GM19468 (cell line): ENCODE measurements around the gene FIBCD1.
"Not testable (repeated sequence)": the region's sequence is repeated elsewhere in the genome, so short reads cannot be mapped to it uniquely, and the experiment has no call there.

Experiments used
- ATAC-seq: cut with Tn5 transposase; IDR thresholded peaks from one replicate; pipeline ENCODE4 v1.9.1; 2021; ENCODE audit warnings: mild to moderate bottlenecking, moderate library complexity, moderate number of reproducible peaks; ENCODE audit not compliant: unreplicated experiment; ENCODE audit errors: extremely low read depth

FIBCD1 gene

DNA sequence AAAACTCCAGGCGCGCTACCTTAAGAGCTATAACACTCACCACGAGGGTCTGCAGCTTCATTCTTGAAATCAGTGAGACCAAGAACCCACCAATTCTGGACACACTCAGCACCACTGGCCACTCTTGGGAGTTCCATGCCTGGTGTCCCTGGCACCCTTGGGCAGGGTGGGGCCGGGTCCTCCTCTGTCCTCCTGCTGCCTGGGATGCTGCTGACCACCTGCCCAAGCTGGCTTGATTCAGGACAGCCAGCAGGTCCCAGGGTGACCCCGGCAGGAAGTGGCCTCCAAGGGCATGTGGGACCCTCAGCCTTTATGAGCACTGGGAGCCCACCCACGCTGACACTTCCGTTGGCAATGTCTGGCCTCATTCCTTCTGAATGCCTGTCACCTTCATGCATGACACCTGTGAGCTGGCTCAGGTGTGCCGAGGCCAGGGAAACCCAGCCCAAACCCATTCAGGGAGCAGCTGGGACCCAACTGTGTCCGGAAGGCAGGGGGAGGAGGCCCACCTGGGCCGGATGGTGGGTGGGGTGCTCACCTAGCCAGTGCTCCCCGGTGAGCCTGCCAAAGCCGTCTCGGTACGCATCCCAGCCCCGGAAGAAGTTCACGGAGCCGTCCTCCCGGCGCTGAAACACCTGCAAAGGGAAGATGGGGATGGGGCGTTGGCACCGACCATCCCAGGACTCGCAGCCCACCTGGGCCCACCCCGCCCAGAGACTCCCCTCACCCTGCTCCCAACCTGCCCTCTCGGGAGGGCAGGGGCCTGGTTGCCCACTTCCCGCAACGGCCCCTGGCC, 27.6 kb downstream of the FIBCD1 start:
- no peak for ATAC-seq

DNA sequence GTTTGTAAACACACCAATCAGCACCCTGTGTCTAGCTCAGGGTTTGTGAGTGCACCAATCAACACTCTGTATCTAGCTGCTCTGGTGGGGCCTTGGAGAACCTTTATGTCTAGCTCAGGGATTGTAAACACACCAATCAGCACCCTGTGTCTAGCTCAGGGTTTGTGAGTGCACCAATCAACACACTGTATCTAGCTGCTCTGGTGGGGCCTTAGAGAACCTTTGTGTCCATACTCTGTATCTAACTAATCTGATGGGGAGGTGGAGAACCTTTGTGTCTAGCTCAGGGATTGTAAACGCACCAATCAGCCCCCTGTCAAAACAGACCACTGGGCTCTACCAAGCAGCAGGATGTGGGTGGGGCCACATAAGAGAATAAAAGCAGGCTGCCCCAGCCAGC, 28.4 kb downstream of the FIBCD1 start:
- not testable (repeated sequence) for ATAC-seq

DNA sequence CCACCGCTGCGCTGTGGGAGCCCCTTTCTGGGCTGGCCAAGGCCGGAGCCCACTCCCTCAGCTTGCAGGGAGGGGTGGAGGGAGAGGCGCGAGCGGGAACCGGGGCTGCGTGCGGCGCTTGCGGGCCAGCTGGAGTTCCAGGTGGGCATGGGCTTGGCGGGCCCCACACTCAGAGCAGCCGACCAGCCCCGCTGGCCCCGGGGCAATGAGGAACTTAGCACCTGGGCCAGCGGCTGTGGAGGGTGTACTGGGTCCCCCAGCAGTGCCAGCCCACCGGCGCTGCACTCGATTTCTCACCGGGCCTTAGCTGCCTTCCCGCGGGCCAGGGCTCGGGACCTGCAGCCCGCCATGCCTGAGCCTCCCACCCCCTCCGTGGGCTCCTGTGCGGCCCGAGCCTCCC, 29.0 kb downstream of the FIBCD1 start:
- ATAC-seq: not testable (repeated sequence)

DNA sequence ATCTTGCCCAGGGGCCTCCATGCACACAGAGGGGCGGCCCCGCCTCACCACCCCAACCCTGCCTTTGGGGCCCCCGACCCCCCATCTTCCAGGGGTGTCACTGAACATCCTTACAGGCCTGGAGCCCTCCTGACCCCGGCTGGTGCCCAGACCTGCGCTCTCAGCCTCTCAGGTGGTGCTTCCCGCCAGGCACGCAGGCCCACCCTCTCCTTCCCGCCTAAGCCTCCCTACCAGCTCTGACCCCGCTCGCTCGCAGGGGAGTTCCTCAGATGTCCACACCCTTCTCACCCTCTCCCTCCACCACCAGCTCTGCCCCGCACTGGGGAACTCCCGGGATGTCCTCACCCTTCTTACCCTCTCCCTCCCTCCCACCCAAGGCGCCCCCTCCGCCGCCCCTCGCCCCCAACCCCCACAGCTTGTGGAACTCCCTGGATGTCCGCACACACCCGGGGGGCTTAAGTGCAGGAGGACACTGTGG, 30.1 kb downstream of the FIBCD1 start:
- no peak for ATAC-seq

DNA sequence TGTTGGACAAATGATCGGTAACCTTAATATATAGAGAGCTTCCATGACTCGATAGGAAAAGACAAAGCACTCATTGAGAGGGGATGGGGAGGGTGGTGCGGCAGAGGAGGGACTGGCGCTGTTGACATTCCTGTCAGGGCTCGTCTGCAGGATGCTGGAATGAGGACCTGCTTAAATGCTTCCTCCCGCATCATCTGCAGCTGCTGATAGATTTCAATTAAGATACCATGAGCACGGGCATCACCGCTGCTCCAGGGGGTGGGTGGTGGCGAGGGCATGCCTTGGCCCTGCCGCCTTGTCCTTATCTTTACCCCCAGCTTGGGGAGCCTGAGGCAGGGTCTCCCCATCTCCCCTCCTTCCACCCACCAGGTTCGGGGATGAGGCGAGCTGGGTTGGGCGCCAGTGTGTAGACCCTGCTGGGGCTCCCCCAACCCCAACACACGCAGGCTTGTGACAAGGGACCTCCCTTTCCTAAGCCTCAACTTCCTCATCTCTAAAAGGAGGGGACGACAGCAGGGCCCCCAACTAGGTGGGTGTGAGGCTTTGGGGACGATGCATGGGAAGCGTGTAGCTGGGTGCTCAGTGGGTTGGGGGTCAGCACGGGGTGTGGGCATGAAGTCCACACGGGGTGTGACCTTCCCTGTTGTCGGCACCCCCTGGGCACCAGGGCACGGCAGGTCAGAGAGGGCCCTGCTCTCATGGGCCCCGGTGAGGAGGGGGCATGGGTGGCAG, 30.7 kb downstream of the FIBCD1 start:
- no peak for ATAC-seq

DNA sequence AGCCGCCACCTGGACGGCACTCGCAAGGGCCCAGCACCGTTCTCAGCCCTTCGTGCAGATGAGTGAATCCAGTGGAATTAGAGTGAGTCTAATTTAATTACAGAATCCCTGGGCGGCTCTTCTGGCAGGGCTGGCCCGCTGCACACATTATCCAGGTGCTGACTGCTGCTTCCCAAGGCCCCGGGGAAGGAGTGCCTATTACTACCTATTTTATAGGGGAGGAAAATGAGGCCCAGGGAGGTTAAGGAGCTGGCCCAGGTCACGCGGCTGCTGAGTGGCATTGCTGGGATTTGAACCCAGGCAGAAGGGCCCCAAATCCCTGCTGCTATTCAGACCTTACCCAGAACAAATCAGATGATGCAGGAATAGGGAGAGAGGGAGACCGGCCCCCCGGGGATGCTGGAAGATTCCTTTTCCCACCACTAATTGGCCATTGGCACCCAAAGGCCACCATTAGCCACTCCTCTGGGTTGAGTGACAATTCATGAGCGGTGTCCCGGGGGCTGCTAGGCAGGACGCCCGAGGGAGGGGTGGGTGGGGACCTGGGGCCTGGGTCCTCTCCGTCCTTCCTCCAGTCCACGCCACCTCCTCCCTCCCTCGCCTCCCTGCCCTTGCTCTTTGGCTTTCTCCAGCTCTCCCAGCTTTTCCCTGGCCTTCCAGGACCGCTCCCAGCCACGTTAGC, 32.2 kb downstream of the FIBCD1 start:
- no peak for ATAC-seq

DNA sequence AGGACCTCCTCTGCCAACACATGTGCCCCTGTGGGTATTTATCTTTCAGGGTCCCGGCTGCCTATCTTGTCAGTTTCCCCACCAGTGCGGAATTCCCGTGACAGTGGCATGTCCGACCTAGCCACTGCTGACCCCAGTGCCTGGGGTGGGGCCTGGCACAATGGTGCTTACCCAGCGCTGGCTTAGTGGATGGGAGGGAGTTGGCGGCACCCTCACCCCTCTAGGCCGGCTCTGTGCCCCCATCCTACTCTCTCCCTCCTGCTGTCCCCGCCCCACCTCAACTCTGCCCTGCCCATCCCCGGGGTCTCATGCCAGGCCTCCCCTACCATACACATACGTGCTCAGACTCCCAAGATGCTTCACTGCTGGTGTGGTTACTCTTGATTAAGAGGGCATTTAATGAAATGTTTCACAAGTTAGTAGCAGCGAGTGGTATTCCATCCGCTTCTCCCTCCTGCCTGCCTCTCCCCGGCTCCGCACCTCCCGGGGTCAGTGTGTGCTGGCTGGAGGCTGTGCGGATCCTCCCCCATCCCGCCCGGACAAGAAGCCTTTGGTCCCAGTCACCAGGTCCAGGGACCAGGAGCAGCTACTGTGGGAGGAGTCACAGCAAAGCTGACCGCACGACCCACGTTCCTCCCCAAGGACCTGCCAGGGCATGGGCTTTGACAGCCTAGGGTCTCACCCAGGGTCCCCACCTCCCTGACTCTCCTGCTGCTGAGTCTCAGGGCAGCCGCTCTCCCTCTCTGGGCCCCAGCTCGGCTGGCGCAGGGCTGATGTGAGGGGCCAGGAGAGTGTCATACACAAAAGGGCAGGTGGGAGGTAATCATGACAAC, 32.9 kb downstream of the FIBCD1 start:
- no peak for ATAC-seq

DNA sequence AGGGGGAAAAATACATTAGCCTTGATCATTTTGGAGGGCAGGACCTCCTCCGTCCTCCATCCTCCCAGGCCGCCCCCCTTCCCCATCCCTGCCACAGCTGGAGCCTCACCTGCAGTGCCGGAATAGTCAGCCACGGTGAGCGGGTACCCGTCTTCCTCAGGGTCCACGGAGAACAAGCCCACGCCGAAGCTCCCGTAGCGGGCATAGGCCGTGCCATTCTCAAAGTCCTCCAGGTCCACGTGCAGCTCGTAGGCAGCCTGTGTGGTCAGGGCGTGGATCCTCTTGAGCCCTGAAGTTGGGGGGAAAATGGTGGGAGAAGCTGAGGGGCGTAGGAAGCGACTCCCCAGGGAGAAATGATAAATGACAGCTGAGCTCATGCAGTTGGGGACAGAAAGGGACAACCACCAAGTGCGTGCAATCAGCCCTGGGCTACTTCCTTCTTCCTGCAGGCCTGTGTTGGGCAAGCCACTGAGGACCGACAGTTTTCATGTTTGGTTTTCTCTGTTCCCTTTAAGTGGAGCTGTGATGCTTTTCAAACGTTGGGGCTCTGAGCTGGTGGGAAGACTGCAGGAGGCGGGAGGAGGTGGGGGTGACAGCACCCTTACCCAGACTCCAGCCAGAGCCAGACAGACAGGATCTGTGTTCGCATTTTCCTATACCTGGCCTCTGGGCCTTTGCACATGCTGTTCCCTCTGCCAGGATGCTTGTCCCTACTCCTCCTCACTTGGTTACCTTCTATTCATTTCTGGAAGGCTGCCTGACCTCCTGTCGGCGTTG, 33.7 kb downstream of the FIBCD1 start:
- no peak for ATAC-seq

DNA sequence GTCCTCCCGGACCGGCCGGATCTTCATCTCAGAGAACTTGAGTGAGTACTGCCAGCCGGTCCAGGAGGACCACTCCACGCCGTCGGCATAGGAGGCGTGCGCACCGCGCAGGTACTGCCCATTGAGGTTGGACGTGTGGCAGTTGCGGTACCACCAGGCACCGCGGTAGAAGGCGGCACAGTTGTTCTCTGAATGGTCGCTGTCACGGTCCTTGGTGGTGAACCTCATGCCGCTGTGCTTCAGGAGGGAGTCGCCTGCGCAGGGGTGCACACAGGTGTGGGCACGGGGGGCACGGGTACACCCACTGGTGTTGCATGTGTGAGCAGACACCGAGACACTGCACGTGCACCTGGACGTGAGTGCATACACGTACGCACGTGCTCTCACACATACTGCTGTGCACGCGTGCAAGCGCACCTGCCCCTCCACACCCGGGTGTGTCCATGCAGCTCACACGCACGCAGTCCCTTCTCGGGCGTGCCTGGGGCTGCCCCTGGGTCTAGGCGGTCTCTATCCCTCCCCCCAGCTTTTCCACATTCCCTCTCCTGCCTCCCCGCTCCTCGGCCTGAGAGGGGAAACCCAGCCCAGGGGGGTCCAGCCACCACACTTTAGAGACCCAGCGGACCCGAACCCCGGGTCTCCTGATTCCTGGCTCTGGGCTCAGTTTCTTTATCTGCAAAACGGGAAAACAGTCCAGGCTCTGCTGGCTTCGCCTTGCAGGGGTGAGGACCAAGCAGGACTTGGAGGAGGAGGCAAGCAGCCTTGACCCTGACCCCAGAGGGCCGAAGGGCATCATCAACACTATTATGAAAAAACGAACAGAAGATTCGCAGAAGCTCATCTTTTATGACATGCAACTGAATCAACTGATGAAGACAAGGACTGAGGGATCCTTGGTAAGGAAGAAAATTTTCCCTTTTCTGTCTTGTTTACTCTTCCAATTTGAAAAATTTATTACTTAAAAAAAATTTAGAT, 34.7 kb downstream of the FIBCD1 start:
- no peak for ATAC-seq

DNA sequence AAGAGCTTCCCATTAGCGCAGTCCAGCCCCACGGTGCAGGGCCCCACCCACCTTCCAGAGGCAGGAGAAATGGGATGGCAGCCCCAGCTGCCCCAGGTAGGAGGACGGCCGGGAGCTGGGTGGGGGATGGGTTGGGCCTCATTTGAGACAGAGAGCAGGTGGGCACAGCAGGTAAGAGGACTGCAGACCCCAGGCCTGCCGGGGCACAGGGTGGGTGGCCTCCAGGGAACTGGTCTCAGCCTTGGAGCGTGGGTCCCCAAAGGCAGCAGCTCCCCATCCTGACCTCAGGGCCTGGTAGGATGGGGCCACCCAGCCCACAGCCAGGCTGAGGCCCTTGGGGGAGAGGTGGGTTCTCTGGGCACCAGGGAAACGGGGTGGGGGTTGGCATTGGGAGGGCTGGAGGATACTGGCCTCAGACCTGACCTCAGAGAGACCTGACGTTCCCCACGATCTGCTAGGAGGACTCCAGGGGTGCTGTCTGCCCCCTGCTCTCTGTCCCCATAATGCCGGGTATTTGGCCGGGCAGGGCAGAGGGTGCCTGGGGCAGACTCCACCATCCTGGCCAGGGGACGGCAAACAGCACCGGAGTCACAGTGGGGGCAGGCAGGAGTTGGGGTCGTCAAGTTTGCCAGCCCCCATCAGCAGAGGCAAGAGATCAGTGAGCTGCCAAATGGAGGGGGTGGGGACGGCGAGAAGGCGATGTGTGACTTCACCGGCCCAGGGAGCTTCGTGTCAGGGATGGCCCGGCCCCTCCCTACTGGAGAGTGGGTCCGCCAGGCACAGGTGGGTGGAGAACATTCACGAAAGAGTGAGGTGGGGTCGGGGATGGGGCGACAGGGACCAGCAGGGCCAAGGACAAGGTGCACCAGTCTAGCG, 35.6 kb downstream of the FIBCD1 start:
- ATAC-seq: no peak

DNA sequence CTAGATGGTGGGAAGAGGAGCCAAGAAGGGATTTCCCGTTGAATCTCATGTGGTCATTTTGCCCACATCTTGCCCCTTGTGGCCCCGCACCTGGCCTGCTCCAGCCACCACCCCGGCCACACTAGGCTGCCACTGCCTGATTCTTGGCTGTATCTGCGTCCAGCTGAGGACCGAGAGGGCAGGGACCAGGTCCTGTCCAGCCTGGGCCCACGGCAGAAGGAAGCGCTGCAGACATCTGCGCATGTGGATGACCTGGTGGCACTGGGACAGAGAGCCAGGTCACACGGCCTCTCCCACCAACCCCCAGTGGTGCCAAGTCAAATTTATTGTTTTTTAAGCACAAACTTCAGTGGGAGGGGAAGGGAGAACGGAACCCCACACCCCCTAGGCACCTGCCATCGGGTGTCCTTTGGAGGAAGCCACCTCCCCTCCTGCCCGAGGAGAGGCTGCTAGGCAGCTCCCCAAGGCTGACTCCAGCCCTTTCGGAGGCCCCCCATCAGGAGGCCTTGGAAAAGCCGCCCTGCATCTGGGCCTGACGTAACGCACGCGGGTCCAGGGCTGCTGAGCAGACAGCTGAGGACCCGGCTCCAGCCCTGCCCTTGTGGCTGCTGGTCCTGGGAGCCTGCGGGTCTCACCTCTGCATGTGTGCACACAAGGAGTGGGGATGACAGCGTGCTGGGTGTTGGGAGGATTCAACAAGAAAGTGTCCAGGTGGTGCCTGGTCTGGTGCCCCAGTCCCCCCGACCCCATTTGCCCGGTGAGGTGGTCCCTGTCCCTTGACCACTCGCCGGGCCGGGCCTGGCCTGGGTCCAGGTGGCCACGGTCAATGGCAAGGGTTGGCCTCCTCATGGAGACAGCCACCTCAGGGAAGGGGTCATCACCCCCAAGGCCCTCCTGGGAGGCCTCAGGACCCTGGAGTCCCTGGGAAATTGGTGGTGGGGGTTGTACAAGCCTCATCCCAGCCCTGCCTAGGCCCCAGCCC, 36.6 kb downstream of the FIBCD1 start:
- no peak for ATAC-seq

DNA sequence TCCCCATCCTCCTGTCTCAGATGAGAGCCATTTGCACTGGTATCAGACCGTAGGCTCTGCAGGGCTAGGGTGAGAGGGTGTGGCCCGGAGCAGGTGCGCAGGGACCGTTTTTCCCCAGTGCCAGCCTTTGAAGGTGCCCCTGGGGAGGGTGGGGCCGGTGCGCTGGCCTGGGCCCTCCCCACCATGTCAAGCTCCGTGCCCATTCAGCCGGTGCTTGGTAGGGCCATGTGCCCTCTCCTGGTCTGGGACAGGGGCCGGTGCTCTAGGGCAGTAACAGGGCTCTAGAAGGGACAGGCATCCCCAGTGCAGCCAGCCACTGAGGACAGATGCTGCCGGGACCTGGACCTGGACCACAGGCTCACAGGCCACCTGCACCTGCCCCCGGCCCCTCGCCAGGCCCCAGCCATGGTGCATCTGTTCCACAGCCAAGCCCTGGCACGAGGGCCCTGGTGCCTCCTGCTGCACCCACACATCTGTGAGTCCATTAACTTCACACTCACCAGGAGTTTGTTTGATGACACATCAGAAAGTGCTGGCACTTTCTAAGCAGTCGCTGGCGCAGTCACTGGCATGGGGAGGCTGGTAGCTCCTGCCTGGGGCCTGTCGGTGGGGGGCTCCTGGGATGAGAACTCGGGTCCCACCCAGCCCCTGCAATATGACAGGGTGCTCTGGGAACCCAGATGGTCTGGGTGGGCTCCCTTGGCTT, 37.4 kb downstream of the FIBCD1 start:
- no peak for ATAC-seq

DNA sequence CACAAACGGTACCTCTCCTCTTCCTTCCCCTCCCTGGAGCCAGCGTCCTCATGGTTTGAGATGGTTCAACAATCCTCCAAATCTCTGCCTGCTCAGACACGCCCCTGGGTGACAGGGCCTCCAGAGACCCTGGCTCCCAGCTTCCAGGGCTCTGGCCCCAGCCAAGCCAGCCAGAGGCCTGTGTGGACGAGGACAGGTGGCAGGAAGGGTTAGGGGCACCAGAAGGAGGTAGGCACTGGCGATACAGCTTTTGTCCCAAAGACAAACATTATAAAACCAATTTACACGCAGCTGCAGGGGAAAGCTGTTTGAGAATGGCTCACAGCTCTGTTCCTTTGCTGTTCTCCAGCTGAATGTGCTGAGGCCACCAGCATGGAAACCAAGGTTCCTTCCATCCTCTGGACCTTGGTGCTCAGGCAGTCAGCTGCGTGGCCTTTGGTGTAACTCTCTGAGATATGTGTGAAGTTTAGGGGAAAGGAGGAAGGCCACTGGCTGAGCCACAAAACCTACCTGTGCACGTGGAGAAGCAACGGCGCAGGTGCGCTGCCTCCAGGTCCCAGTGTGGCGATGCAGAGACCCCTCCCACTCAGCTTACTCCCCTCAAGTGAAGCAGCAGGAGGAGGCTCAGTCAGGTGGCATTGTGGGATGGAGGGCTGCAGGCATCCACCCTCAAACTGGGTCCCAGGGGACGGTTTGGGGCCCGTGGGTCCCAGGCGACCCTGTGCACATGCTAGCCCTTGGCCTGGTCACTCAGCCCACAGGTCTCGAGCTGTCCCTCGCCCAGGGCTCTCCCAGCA, 38.1 kb downstream of the FIBCD1 start:
- no peak for ATAC-seq

DNA sequence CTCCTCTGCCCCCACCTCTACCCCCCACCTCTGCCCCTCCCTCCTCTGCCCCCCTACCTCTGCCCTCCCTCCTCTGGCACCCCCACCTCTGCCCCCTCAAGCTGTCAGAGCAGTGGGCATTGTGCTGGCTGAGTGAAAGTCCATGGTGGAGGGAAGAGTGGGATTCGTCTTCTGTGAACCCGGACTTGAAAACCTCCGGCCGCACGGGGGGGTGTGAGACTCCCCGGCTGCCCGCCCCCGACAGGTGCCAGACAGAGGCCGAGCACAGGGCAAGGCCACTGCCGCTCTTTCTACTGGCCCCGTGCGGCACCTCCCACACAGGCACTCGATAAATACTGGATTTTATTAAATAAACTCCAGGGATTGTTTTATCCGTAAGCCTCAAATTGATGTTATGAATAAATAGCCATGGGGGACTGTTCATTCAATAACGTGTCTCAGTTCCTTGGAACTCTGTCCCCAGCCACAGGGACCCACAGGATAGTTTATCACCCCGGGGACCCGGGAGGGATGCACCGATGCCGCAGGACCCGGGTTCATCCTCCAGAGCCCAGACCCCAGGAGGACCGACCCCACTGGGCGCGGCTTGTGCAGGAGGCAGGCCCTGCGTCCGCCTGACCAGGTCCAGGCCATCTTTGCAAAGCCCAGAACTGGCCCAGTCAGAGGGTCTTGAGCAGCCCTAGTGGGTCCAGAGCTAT, 39.8 kb downstream of the FIBCD1 start:
- ATAC-seq: no peak
